Uterus (tissue), 2 donors: ENCODE results near the gene LCN9.

Source experiments
- POLR2A ChIP-seq, 2 donors: fragments of 450-650 bp; IDR thresholded peaks; one replicate each; pipeline ENCODE4 v1.6.1; 2016; ENCODE audit warnings: antibody characterized with exemption in 2 of 2, mild to moderate bottlenecking in 1 of 2, moderate library complexity in 1 of 2
- TF ChIP-seq, protein P1 (sequence below), 4 experiments: fragments of 200-600 bp in 2 of 4; fragments of 450-650 bp in 2 of 4; sonication (generic) in 2 of 4; IDR thresholded peaks; one replicate each; pipeline ENCODE4 v1.5.1; 2016 to 2019; ENCODE audit warnings: antibody characterized with exemption in 4 of 4, mild to moderate bottlenecking in 2 of 4, moderate library complexity in 1 of 4

DNA sequence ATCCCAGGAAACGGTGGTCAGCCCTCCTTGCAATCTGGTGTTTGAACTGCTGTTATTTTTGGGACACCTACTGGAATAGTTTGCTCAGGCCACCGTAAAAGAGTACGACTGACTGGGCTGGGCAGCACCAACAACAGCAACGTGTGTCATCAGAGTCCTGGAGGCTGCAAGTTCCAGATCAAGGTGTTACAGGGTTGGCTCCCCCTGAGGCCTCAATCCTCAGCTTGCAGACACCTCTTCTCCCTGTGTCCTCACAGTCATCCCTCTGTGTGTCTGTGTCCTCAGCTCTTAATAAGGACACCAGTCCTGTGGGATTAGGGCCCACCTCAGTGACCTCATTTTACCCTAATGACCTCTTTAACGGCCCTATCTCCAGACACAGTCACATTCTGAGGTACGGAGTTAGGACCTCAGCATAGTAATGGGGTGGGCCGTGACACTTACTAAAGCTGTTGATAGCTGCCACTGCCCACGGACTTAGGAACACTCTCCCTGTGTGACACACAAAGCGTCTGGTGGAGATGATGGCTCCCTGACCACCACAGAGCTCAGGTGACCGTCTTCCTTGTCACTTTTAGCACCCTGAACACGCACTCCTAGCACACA is 40.6 kb upstream of the LCN9 start:
- TF ChIP-seq, protein P1, sequence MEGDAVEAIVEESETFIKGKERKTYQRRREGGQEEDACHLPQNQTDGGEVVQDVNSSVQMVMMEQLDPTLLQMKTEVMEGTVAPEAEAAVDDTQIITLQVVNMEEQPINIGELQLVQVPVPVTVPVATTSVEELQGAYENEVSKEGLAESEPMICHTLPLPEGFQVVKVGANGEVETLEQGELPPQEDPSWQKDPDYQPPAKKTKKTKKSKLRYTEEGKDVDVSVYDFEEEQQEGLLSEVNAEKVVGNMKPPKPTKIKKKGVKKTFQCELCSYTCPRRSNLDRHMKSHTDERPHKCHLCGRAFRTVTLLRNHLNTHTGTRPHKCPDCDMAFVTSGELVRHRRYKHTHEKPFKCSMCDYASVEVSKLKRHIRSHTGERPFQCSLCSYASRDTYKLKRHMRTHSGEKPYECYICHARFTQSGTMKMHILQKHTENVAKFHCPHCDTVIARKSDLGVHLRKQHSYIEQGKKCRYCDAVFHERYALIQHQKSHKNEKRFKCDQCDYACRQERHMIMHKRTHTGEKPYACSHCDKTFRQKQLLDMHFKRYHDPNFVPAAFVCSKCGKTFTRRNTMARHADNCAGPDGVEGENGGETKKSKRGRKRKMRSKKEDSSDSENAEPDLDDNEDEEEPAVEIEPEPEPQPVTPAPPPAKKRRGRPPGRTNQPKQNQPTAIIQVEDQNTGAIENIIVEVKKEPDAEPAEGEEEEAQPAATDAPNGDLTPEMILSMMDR (IDR thresholded peaks at IDR 0.05) = no peak
- no peak for TF ChIP-seq POLR2A (IDR thresholded peaks at IDR 0.05)
